ENCODE results near the gene THEM4.
"Not testable (repeated sequence)": the region's sequence is repeated elsewhere in the genome, so short reads cannot be mapped to it uniquely, and the experiment has no call there.

THEM4 gene

DNA sequence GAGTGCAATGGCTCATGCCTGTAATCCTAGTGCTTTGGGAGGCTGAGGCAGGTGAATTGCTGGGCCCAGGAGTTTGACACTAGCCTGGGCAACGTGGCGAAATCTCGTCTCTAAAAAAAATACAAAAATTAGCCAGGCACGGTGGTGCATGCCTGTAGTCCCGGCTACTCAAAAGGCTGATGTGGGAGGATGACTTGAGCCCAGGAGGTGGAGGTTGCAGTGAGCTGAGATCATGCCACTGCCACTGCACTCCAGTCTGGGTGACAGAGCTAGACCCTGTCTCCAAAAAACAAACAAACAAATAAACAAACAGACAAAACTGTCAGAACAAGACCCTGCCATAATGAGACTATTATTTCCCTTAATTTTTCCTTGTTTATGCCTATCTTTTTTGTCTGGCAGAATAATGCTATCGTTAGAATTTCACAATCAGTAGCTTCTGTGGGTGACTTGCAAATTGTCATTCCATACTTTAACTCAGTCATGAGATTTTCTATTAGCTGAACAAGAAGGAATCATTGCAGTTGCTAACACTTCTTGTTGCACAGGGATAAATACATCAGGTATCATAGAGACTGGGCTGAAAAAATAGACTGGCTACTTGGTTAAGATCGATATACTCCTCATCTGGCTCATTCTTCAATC lies 7.5 kb upstream of the THEM4 start:
- DNase-seq (ENCODE audit: insufficient read length, low spot score) (no peak), FAIRE-seq (no peak)
- TF ChIP-seq, protein P1, sequence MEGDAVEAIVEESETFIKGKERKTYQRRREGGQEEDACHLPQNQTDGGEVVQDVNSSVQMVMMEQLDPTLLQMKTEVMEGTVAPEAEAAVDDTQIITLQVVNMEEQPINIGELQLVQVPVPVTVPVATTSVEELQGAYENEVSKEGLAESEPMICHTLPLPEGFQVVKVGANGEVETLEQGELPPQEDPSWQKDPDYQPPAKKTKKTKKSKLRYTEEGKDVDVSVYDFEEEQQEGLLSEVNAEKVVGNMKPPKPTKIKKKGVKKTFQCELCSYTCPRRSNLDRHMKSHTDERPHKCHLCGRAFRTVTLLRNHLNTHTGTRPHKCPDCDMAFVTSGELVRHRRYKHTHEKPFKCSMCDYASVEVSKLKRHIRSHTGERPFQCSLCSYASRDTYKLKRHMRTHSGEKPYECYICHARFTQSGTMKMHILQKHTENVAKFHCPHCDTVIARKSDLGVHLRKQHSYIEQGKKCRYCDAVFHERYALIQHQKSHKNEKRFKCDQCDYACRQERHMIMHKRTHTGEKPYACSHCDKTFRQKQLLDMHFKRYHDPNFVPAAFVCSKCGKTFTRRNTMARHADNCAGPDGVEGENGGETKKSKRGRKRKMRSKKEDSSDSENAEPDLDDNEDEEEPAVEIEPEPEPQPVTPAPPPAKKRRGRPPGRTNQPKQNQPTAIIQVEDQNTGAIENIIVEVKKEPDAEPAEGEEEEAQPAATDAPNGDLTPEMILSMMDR (IDR thresholded peaks at IDR 0.05; ENCODE audit: insufficient read depth, missing control alignments): no peak

DNA sequence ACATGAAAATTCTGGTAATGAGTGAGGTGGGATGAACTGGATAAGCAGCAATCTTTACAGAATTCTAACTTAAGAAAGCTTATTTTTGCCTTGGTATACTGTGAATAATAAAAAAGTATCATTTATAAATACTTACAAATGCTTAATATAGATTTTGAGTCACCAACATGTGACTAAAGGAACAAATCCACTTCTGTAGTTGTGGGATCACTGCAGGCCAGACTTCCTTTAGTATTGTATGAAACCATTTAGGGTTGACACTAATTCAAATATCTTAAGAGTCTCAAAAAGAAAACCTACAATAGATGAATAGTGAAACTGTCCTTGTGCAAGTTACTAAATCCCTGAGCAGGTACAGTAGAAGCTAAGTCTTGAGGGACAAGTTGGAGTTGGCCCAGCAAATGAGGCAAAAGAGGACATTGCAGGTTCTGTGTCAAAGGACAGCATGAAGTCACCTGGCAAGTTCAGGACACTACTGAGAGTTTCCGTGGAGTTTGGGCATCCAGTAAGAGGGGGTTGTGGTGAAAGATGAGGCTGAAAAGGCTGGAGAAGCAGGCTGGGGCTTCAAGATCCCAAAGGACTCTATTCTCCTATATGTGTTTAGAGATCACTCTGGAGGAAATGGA lies 5.9 kb upstream of the THEM4 start:
- TF ChIP-seq, protein P1 (IDR thresholded peaks at IDR 0.05; ENCODE audit: insufficient read depth, missing control alignments): no peak
- FAIRE-seq (no peak), DNase-seq (ENCODE audit: insufficient read length, low spot score) (no peak)

DNA sequence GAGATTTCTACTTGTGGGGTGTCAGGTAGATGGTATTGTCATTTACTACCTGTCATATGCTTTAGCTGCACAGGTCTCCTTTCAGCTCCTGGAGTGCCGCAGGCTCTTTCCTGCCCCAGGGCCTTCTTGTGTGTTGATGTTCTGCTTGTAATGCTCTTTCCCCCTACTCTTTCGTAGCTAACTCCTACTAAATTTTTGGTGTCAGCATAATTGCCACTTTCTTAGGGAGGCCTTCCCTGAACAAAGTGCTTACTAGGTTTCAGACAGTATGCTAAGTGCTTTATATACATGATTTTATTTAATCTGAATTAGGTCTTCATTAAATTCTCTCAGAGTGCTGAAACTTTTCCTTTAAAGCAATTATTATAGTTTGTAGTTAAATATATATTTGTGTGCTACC lies 4.8 kb upstream of the THEM4 start:
- DNase-seq (ENCODE audit: insufficient read length, low spot score) (no peak), FAIRE-seq (no peak)
- TF ChIP-seq, protein P1 (IDR thresholded peaks at IDR 0.05; ENCODE audit: insufficient read depth, missing control alignments): no peak

DNA sequence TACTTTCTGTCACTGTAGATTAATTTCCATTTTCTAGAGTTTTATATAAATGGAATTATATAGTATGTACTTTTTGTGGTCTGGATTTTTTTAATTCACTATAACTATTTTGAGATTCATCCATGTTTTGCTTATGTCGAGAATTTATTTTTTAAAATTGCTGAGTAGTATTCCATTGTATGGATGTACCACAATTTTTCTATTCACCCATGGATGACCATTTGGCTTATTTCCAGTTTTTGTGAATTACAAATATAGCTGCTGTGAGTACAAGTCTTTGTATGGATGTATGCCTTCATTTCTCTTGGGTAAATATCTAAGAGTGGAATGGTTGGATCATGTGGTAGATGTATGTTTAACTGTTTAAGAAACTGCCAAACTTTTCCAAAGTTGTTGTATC lies 3.7 kb upstream of the THEM4 start:
- TF ChIP-seq, protein P1 (IDR thresholded peaks at IDR 0.05; ENCODE audit: insufficient read depth, missing control alignments): no peak
- FAIRE-seq: no peak
- DNase-seq (ENCODE audit: insufficient read length, low spot score): no peak

DNA sequence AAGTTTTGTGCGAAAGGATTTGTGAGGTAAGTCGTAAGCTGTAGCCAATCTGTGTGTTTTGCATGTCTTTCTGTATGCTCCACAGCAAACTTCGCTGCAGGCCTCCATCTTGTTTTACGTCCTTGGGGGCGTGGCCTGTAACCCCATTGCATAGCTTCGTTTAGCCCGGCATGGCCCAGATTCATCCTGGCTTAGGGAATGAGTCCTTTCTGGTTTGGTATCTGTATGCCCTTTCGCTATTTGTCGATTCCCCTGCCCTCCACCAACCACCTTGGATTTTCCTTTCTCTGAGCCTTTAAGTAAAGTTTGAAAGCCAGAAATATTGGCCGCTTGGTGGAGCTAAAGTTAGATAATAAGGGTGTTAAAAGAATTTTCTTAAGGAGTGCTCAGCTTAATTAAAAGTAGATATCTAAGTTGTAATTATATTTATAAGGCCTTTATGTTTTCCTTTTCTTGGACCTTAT lies 1.1 kb downstream of the THEM4 start:
- TF ChIP-seq, protein P1 (IDR thresholded peaks at IDR 0.05; ENCODE audit: insufficient read depth, missing control alignments): no peak
- no peak for DNase-seq (ENCODE audit: insufficient read length, low spot score)
- no peak for FAIRE-seq

DNA sequence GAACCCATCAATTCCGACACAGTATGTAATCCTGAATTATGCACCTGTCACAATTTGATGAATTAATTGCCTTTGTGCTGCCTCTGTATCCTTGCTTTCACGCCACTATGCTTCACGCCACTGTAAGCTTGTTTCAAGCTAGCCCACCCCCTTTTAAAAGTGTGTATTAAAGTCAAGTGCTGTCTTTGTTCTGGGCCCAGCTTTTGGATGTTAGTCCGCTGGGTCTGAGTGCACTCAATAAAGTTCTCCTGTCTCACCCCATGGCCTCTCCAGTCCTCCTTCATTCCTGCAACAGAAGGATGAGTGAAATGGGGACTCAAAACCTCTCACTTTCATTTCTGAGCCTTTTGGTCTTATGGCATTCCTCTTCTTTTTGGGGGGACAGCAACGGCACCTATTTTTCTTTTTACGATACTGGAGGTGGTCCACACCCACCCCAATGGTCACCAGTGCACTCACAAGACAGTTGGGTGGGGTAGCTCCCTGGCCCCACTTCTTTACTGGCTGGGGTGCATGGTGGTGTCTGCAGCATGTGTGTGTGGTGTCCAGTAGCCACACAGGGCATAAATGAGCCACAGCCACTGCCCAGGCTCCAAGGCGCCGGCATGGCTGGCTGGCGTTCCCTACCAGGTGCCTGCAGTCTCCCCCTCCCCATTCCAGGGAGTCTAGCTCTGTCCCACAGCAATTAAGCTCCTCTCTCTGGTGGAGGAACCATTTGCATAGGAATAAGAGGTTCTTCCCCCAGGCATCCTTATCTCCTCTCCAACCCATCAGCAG lies 1.8 kb downstream of the THEM4 start:
- TF ChIP-seq, protein P1 (IDR thresholded peaks at IDR 0.05; ENCODE audit: insufficient read depth, missing control alignments): no peak
- no peak for FAIRE-seq
- DNase-seq (ENCODE audit: insufficient read length, low spot score): no peak

DNA sequence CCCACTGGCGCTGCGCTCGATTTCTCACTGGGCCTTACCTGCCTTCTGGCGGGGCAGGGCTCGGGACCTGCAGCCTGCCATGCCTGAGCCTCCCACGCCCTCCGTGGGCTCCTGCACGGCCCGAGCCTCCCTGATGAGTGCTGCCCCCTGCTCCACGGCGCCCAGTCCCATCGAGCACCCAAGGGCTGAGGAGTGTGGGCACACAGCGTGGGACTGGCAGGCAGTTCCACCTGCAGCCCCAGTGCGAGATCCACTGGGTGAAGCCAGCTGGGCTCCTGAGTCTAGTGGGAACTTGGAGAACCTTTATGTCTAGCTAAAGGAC lies 3.0 kb downstream of the THEM4 start:
- not testable (repeated sequence) for DNase-seq (ENCODE audit: insufficient read length, low spot score); FAIRE-seq

DNA sequence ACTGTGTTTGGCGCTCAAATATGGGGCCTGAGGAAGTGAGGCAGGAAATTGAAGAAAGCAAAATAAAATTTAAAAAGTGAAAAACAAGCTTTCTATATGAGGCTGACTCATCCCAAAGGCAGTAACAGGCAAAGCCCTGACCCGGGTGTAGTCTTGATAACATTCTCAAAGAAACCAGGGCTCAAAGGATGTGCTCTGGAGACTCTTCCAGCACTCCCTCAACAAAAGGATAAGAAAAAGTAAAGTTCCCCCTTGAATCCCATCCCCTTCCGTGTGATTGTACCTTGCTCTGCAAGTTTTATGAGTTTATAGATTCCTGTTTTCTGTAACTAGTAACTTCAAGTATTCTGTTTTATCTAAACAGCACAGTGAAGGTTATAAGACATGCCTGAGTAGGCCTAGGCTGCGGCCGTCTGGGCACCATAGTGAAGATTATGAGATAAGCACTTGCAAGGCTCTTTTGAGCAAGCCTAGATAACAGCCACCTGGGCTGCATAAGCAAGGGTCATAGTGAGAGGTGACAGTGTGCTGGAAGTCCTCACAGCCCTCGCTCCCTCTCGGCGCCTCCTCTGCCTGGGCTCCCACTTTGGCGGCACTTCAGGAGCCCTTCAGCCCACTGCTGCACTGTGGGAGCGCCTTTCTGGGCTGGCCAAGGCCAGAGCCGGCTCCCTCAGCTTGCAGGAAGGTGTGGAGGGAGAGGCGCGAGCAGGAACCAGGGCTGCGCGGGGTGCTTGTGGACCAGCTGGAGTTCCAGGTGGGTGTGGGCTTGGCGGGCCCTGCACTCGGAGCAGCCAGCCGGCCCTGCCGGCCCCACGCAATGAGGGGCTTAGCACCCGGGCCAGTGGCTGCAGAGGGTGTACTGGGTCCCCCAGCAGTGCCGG lies 3.6 kb downstream of the THEM4 start:
- DNase-seq (ENCODE audit: insufficient read length, low spot score): not testable (repeated sequence)

More for the DNA sequence above, 3.6 kb downstream of the THEM4 start:
- FAIRE-seq: not testable (repeated sequence)

All from D721Med (cell line).